Mucosa of descending colon (tissue), 3 donors: ENCODE data around the gene PGA4. TPM values are rescaled to one million over a fixed set of nuclear protein-coding genes. Genes with fewer than 3 reads are reported as not detected.
"Not testable (repeated sequence)": the region's sequence is repeated elsewhere in the genome, so short reads cannot be mapped to it uniquely, and the experiment has no call there.

Experiments used
- ATAC-seq: fragments of 200-7000 bp; cut with Tn5 transposase; one replicate; pipeline ENCODE4 v1.9.1; 2020; ENCODE audit warnings: mild to moderate bottlenecking, moderate library complexity
- DNase-seq, 3 donors: peaks; one replicate each; pipeline ENCODE4 v3.0.0-alpha.2; 2020
- H3K36me3 ChIP-seq: fragments of 200-600 bp; one replicate; pipeline ENCODE4 v1.8.0; 2021; ENCODE audit warnings: low read depth, mild to moderate bottlenecking
- H3K4me1 ChIP-seq: fragments of 200-600 bp; one replicate; pipeline ENCODE4 v1.8.0; 2021; ENCODE audit warnings: low read depth, mild to moderate bottlenecking
- H3K4me3 ChIP-seq: fragments of 200-600 bp; one replicate; pipeline ENCODE4 v1.8.0; 2021; ENCODE audit warnings: mild to moderate bottlenecking
- H3K9me3 ChIP-seq: fragments of 200-600 bp; one replicate; pipeline ENCODE4 v1.8.0; 2021; ENCODE audit warnings: mild to moderate bottlenecking
- intact Hi-C, 2 donors: fragments of 100-400 bp; cut with DNase I in 1 of 2; cut with micrococcal nuclease in 1 of 2; formaldehyde crosslinking; loops; one replicate each; pipeline versions ENCODE4 v1.11.0 to v1.11.1; 2022; cut with DNase I, micrococcal nuclease
- total RNA-seq, 3 donors: library from RNA; stranded (reverse); fragmentation: NEBNext Ultra II Directional in 2 of 3; extraction: Animal tissue kit (Norgen Biotek cat#: 25700) in 2 of 3; gene quantifications; one replicate each; pipeline versions ENCODE4 v1.2.1 to v1.2.4, GENCODE V29; 2021 to 2023
- TF ChIP-seq, protein P1 (sequence below): fragments of 200-600 bp; IDR thresholded peaks from one replicate; pipeline ENCODE4 v1.8.0; 2022; ENCODE audit warnings: antibody characterized with exemption, mild to moderate bottlenecking
- donor health status: DM: no; HTN: no; CAD: no; lungs with moderate emphysema.
- donor health status: DM: no; HTN: no; CAD: no.
- donor health status: DM: no; HTN: yes; CAD: no.

The PGA4 gene
- total RNA-seq, 3 donors from 2014 or later, result 0.46 to 1.2 TPM; not detected in 1

- H3K36me3 ChIP-seq, H3K9me3 ChIP-seq, H3K4me3 ChIP-seq, intact Hi-C loops, ATAC-seq, DNase-seq, H3K4me1 ChIP-seq: not testable (repeated sequence)
These were observed 25.9 kb downstream of the PGA4 start for GRCh38 chr11:61248071-61248470.

DNA sequence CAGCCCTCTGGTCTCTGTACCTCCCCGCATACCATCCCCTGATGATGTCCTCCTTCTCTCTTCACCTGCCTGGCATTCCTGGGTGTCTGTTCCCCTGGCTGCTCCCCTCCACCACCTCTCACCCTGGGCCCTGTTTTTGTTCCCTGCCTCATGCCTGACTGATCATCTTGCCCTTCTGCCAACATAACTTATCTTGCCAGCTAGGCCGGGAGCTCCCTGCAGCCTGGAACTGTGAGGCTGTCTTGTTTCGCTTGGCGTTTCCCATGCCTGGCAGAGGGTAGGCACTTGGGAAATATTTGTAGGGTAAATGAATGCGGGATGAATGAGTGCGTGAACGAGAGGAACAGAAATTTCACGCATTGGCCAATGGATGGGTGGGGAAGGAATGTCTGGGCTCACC, 27.1 kb downstream of the PGA4 start:
- H3K36me3 ChIP-seq, H3K4me1 ChIP-seq, intact Hi-C loops, H3K4me3 ChIP-seq, ATAC-seq, H3K9me3 ChIP-seq, DNase-seq: not testable (repeated sequence)

GRCh38 chr11:61250796-61251765, 28.9 kb downstream of the PGA4 start:
- intact Hi-C loops, H3K4me3 ChIP-seq, H3K9me3 ChIP-seq, H3K36me3 ChIP-seq, H3K4me1 ChIP-seq: not testable (repeated sequence)
- ATAC-seq (peak; percentile 20), DNase-seq (peak in 1 of 3 donors; percentile 14)

GRCh38 chr11:61252332-61252731, 30.2 kb downstream of the PGA4 start:
- H3K4me3 ChIP-seq, ATAC-seq, H3K9me3 ChIP-seq, H3K36me3 ChIP-seq, DNase-seq, intact Hi-C loops, H3K4me1 ChIP-seq: not testable (repeated sequence)

DNA sequence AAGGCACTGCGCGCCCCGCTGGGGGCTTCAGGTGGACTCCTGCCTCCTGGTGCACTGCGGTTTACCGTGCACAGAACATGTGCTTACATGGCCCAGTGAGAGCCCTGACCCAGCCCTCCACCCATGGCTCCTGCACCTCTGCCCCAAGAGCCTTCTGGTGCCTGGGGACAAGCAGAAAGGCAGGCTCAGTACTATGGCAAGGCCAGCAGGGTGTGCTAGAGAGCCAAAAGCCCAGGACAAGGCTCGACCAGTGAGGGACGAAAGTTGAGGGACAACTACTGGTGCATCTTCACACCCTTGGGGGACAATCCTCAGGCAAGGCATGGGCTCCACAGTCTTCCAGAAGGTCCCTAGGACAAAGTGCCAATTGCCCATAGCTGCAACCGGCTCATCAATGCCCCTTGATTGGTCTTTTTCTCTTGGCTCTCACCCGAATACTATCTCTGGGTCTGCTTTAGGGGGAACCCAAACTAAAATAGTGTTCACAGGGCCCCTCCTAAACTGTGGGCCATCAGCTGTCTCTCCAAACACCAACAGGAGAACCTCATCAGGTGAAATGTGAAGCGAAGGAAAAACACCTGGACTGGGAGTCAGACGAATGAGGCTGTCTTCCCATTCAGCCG, 32.4 kb downstream of the PGA4 start:
- DNase-seq (peak; percentile 53 to 73 (median 65)), ATAC-seq (peak; percentile 88)
- intact Hi-C loops, result no loop called here
- TF ChIP-seq, protein P1, sequence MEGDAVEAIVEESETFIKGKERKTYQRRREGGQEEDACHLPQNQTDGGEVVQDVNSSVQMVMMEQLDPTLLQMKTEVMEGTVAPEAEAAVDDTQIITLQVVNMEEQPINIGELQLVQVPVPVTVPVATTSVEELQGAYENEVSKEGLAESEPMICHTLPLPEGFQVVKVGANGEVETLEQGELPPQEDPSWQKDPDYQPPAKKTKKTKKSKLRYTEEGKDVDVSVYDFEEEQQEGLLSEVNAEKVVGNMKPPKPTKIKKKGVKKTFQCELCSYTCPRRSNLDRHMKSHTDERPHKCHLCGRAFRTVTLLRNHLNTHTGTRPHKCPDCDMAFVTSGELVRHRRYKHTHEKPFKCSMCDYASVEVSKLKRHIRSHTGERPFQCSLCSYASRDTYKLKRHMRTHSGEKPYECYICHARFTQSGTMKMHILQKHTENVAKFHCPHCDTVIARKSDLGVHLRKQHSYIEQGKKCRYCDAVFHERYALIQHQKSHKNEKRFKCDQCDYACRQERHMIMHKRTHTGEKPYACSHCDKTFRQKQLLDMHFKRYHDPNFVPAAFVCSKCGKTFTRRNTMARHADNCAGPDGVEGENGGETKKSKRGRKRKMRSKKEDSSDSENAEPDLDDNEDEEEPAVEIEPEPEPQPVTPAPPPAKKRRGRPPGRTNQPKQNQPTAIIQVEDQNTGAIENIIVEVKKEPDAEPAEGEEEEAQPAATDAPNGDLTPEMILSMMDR, result peak; percentile 89
- H3K36me3 ChIP-seq, result no peaks in the 10 kb centered on the region
- no peaks in the 10 kb centered on the region for H3K4me1 ChIP-seq
- H3K9me3 ChIP-seq, result no peaks in the 10 kb centered on the region
- H3K4me3 ChIP-seq, result no peak overlapping the region

DNA sequence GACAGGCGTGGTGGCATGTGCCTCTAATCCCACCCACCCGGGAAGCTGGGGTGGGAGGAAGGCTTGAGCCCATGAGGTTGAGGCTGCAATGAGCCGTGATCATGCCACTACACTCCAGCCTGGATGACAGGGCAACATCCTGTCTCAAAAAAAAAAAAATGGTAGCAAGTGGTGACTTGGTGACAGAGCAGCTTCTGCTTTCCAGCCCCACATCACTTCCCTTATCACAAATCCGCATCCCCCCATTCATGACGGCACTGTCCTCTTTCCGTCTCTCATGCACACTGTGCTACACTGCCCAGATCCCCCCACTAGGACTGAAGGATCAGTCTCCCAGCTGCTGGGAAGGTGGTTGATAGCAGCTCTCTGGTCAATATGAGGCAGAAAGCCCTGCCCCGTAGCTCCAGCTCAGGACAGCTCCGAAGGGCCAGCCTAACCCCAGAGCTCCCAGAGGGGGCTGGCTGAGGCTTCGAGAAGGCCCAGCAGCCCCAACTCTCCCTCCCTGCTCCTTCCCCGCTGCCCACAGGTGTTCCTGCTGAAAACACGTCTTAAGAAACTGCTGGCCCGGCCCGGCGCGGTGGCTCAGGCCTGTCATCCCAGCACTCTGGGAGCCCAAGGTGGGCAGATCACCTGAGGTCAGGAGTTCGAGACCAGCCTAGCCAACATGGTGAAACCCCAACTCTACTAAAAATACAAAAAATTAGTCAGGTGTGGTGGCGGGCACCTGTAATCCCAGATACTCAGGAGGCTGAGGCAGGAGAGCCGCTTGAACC, 34.7 kb downstream of the PGA4 start:
- DNase-seq (no peak), ATAC-seq (no peak)
- intact Hi-C loops, result no loop called here
- TF ChIP-seq, protein P1, result no peak
- Histone ChIP-seq H3K9me3 (no peaks in the 10 kb centered on the region), H3K4me1 (no peaks in the 10 kb centered on the region), H3K4me3 (no peak overlapping the region), H3K36me3 (no peaks in the 10 kb centered on the region)

GRCh38 chr11:61258546-61258945, 36.4 kb downstream of the PGA4 start:
- Histone ChIP-seq H3K4me1 (no peaks in the 10 kb centered on the region), H3K4me3 (no peak overlapping the region), H3K36me3 (no peaks in the 10 kb centered on the region), H3K9me3 (no peaks in the 10 kb centered on the region)
- TF ChIP-seq, protein P1, result no peak
- intact Hi-C loops, result no loop called here
- ATAC-seq (no peak), DNase-seq (no peak)
